ENCODE data around the gene CLEC2B. TPM values are rescaled to one million over a fixed set of nuclear protein-coding genes. Genes with fewer than 3 reads are reported as not detected.

CLEC2B gene
- total RNA-seq, 3 donors from 2014 or later (not counting 1 experiment from before 2014, with no cell fraction given) = 158 to 302 (median 220) TPM

DNA sequence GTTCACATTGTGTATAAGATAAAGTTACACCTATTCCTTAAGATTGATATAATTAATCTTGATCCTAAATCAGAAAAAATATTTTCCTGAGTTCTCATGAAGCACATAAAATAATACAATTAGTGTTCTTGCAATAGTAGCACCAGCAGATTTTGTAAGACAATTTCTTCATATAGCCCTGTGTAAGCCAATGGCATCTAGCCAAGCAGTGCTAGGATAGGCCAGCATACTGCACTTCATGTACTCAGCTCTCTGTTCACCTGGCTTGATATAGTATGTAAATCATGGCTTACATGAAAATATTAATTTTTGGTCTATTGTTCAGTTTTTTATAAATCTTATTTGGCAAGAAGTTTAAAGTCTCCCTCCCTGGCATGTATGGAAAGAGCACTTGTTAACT, 14.0 kb upstream of the CLEC2B start:
- Histone ChIP-seq H3K4me3 (ENCODE audit: low read length) (no peak overlapping the region), H3K27ac (ENCODE audit: low read length) (no peak overlapping the region), H3K4me1 (ENCODE audit: control insufficient read depth, insufficient read depth, low read length) (no peaks in the 10 kb centered on the region), H3K27me3 (ENCODE audit: control insufficient read depth, insufficient read depth, low read length) (no peaks in the 10 kb centered on the region), H3K9me3 (ENCODE audit: control insufficient read depth, insufficient read depth, low read length) (no peaks in the 10 kb centered on the region), H3K36me3 (ENCODE audit: control insufficient read depth, insufficient read depth, low read length) (no peaks in the 10 kb centered on the region)
- H3K9me3 Mint-ChIP-seq = no peaks in the 10 kb centered on the region
- H3K4me3 Mint-ChIP-seq = no peak overlapping the region
- ATAC-seq (no peak), DNase-seq (no peak)
- no peaks in the 10 kb centered on the region for H3K4me1 Mint-ChIP-seq
- peaks cover 0 to 3% of the 10 kb centered on the region in 2 donors for H3K27me3 Mint-ChIP-seq (ENCODE audit: low read depth in 2 of 2)
- intact Hi-C loops (cut with micrococcal nuclease) = no loop called here
- H3K27ac Mint-ChIP-seq = no peak overlapping the region
- no peaks in the 10 kb centered on the region for H3K36me3 Mint-ChIP-seq
- TF ChIP-seq, protein P1, sequence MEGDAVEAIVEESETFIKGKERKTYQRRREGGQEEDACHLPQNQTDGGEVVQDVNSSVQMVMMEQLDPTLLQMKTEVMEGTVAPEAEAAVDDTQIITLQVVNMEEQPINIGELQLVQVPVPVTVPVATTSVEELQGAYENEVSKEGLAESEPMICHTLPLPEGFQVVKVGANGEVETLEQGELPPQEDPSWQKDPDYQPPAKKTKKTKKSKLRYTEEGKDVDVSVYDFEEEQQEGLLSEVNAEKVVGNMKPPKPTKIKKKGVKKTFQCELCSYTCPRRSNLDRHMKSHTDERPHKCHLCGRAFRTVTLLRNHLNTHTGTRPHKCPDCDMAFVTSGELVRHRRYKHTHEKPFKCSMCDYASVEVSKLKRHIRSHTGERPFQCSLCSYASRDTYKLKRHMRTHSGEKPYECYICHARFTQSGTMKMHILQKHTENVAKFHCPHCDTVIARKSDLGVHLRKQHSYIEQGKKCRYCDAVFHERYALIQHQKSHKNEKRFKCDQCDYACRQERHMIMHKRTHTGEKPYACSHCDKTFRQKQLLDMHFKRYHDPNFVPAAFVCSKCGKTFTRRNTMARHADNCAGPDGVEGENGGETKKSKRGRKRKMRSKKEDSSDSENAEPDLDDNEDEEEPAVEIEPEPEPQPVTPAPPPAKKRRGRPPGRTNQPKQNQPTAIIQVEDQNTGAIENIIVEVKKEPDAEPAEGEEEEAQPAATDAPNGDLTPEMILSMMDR (IDR thresholded peaks at IDR 0.05) = no peak

DNA sequence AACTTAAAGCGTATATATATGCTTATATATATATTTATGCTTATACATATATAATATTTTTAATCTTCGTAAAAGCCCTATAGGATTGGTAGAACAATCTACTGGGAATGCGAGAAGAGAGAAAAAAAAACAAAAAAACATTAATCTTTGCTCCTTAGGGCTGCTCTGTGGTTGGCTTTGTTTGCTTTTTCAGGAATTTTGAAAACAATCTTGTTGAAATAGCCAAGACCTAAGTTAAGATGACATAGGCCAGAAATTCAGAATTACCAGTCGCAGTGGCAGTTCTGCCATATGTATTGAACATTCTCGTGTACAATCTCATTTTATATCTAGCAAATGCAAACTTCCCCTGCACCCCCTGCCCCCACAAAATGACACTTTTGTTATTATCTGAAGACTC, 12.8 kb upstream of the CLEC2B start:
- intact Hi-C loops (cut with micrococcal nuclease) = no loop called here
- Histone ChIP-seq H3K27me3 (ENCODE audit: control insufficient read depth, insufficient read depth, low read length) (no peaks in the 10 kb centered on the region), H3K27ac (ENCODE audit: low read length) (no peak overlapping the region), H3K9me3 (ENCODE audit: control insufficient read depth, insufficient read depth, low read length) (no peaks in the 10 kb centered on the region), H3K4me3 (ENCODE audit: low read length) (no peak overlapping the region), H3K36me3 (ENCODE audit: control insufficient read depth, insufficient read depth, low read length) (no peaks in the 10 kb centered on the region), H3K4me1 (ENCODE audit: control insufficient read depth, insufficient read depth, low read length) (no peaks in the 10 kb centered on the region)
- 96% methylated on average over 3 of the region's 5 CpGs for WGBS (ENCODE audit: insufficient coverage)
- Mint-ChIP-seq H3K9me3 (no peaks in the 10 kb centered on the region), H3K4me1 (no peaks in the 10 kb centered on the region), H3K27ac (no peak overlapping the region), H3K36me3 (no peaks in the 10 kb centered on the region), H3K4me3 (no peak overlapping the region), H3K27me3 (ENCODE audit: low read depth in 2 of 2) (peaks cover 0 to 3% of the 10 kb centered on the region in 2 donors)
- DNase-seq (no peak), ATAC-seq (no peak)
- TF ChIP-seq, protein P1 (IDR thresholded peaks at IDR 0.05) = no peak

DNA sequence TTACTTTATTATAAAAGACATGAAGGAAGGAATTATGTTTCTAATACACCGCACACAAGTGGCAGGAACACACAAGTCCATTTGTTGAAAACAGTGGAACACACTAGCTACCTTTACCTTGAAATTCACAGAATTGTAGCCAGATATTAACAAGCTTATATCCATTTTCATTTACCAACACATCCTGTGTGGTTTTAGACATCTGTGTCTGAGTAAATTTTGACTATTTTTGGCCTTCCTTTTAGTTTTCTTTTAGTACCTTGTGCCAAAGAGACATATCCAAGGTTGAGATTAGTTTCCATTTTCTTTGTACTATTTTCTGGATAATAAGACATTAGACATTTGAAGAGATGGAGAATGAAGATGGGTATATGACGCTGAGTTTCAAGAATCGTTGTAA, 12.1 kb upstream of the CLEC2B start, which contains the start of gene KLRF2:
Gene KLRF2 (plus strand): TSS at position 244 of the 400 bp plus-strand sequence. CDS start 107 bp downstream, at position 351.
- intact Hi-C loops (cut with micrococcal nuclease) = no loop called here
- DNase-seq = no peak
- no peak within 1 kb of the TSS for H3K4me3 Mint-ChIP-seq

More for the DNA sequence above, 12.1 kb upstream of the CLEC2B start, which contains the start of gene KLRF2:
- Mint-ChIP-seq H3K9me3 (no peaks in the 10 kb centered on the region), H3K27me3 (ENCODE audit: low read depth in 2 of 2) (peaks cover 0 to 1% of the 10 kb centered on the region in 2 donors), H3K27ac (no peak within 1 kb of the TSS), H3K4me1 (no peaks in the 10 kb centered on the region), H3K36me3 (no peaks in the 10 kb centered on the region)
- Histone ChIP-seq H3K4me1 (ENCODE audit: control insufficient read depth, insufficient read depth, low read length) (no peaks in the 10 kb centered on the region), H3K36me3 (ENCODE audit: control insufficient read depth, insufficient read depth, low read length) (no peaks in the 10 kb centered on the region), H3K4me3 (ENCODE audit: low read length) (no peak within 1 kb of the TSS), H3K27ac (ENCODE audit: low read length) (no peak within 1 kb of the TSS), H3K9me3 (ENCODE audit: control insufficient read depth, insufficient read depth, low read length) (no peaks in the 10 kb centered on the region), H3K27me3 (ENCODE audit: control insufficient read depth, insufficient read depth, low read length) (no peaks in the 10 kb centered on the region)
- WGBS (ENCODE audit: insufficient coverage) = no CpG with 5 or more reads among the region's 3 CpGs
- no peak for ATAC-seq
- TF ChIP-seq, protein P1 (IDR thresholded peaks at IDR 0.05) = no peak
